ENCODE results near the gene MPDU1. TPM values are rescaled to one million over a fixed set of nuclear protein-coding genes. Genes with fewer than 3 reads are reported as not detected.

The MPDU1 gene
- total and polyA plus RNA-seq, 2 of the 13 experiments (the other 11 are each of a cell fraction or from before 2014, with no cell fraction given), result 112 to 167 TPM

- Histone ChIP-seq H3K79me2 (ENCODE audit: insufficient read depth, low read length) (peaks cover 27% of the 10 kb centered on the region), H3K36me3 (replicated peaks in 1 of 2; ENCODE audit: control insufficient read depth in 1 of 2, insufficient read depth in 2 of 2, low read length in 2 of 2) (peaks cover 10 to 22% of the 10 kb centered on the region in 2 experiments), H3K27ac (ENCODE audit: extremely low read length, insufficient read depth, low read length) (peak overlapping the region; percentile 75), H4K20me1 (ENCODE audit: insufficient read depth, low read length) (no peaks in the 10 kb centered on the region), H3K4me1 (ENCODE audit: insufficient read depth, low read length) (peaks cover 67% of the 10 kb centered on the region), H3K27me3 (ENCODE audit: control insufficient read depth in 1 of 2, insufficient read depth in 2 of 2, low read length in 2 of 2) (no peaks in the 10 kb centered on the region; a peak in 1 of 5 replicates), H3K4me2 (ENCODE audit: low read depth, low read length) (peak overlapping the region; percentile 91), H3K4me3 (replicated peaks in 1 of 3; ENCODE audit: insufficient read depth in 1 of 3, low read depth in 2 of 3, low read length in 3 of 3) (peak overlapping the region; percentile 90 to 94 (median 92)), H3K9ac (ENCODE audit: insufficient read depth, low read depth, low read length) (peak overlapping the region; percentile 91), H2AFZ (ENCODE audit: low read length) (peak overlapping the region; percentile 69), H3K9me3 (ENCODE audit: low read length) (no peaks in the 10 kb centered on the region)
- intact Hi-C loops (cut with micrococcal nuclease; ENCODE audit: unreplicated experiment) (loop anchor here (1.0 to 10.0 kb wide), 3 partner anchors 38 to 206 kb away; partner anchors contain the start of genes KCTD11 and TMEM95), in situ Hi-C loops (cut with HindIII; ENCODE audit: extremely low pct_ligation_motif_present, low pct_unique_long_range_greater_than_20kb) (no loop called here)
- FAIRE-seq (peak; percentile 54), ATAC-seq (peak; percentile 77), DNase-seq (ENCODE audit: low spot score) (peak; percentile 77)
- POLR2A ChIA-PET, result interaction anchor here (0.5 to 4.8 kb wide), 20 partner anchors 9 to 232 kb away, joined by 3 to 33 read pairs (median 7); partner anchors contain the start of genes CD68, MPDU1, NEURL4 and POLR2A
- TSS peak; percentile 77 for BruUV-seq (replicated peaks)
- WGBS (ENCODE audit: low lambda C conversion rate), result under 1% methylated on average over 32 of the region's 32 CpGs
- CTCF ChIA-PET (ENCODE audit: low intra/inter-chr PET ratio, low total read pairs), result interaction anchor here (0.6 to 3.3 kb wide), 3 partner anchors 37 to 120 kb away, joined by 3 to 43 read pairs (median 27); no protein-coding TSS in a partner anchor
- TF ChIP-seq CCDC6 (CRISPR knock-in tag; IDR thresholded peaks at IDR 0.05), result peak; percentile 24; the same call in 1 of the 2 replicates
- TF ChIP-seq SNRNP70 (IDR thresholded peaks at IDR 0.05; ENCODE audit: low read depth, low read length), result no peak
- TF ChIP-seq HOXD1 (CRISPR knock-in tag; IDR thresholded peaks at IDR 0.05), result no peak
- peak; percentile 22 for TF ChIP-seq SP2 (CRISPR knock-in tag; IDR thresholded peaks at IDR 0.05)
- TF ChIP-seq ZNF367 (CRISPR knock-in tag; IDR thresholded peaks at IDR 0.05; ENCODE audit: borderline replicate concordance), result no peak
- TF ChIP-seq RAD21 (CRISPR knock-in tag; IDR thresholded peaks at IDR 0.05), result peak; percentile 90
- peak; percentile 61; the same call in 1 of the 2 replicates for TF ChIP-seq ZBTB37 (CRISPR knock-in tag; IDR thresholded peaks at IDR 0.05)
- no peak for TF ChIP-seq ZNF615 (CRISPR knock-in tag; IDR thresholded peaks at IDR 0.05; ENCODE audit: borderline replicate concordance)
- no peak for TF ChIP-seq DNMT1 (CRISPR knock-in tag; IDR thresholded peaks at IDR 0.05)
- TF ChIP-seq SP4 (CRISPR knock-in tag; IDR thresholded peaks at IDR 0.05), result peak; percentile 36; the same call in 1 of the 2 replicates
- TF ChIP-seq ZSCAN30 (CRISPR knock-in tag; IDR thresholded peaks at IDR 0.05), result no peak
- 0 out of 2 replicates have a peak, but pooled peaks have one; percentile 15 for TF ChIP-seq REPIN1 (CRISPR knock-in tag; IDR thresholded peaks at IDR 0.05; ENCODE audit: borderline replicate concordance, low read depth)
- TF ChIP-seq ZNF773 (CRISPR knock-in tag; IDR thresholded peaks at IDR 0.05; ENCODE audit: borderline replicate concordance), result no peak
- TF ChIP-seq MATR3 (CRISPR knock-in tag; IDR thresholded peaks at IDR 0.05), result no peak
- TF ChIP-seq TIGD3 (CRISPR knock-in tag; IDR thresholded peaks at IDR 0.05; ENCODE audit: borderline replicate concordance), result no peak
- no peak for TF ChIP-seq GTF2F1 (IDR thresholded peaks at IDR 0.05; ENCODE audit: low read length)
- no peak for TF ChIP-seq MED8 (CRISPR knock-in tag; IDR thresholded peaks at IDR 0.05; ENCODE audit: insufficient replicate concordance)
- no peak for TF ChIP-seq TBX2 (CRISPR knock-in tag; IDR thresholded peaks at IDR 0.05; ENCODE audit: borderline replicate concordance)
- TF ChIP-seq DR1 (CRISPR knock-in tag; IDR thresholded peaks at IDR 0.05), result 0 out of 2 replicates have a peak, but pooled peaks have one; percentile 43
- no peak; the same call in 1 of the 2 replicates for TF ChIP-seq YEATS4 (CRISPR knock-in tag; IDR thresholded peaks at IDR 0.05; ENCODE audit: borderline replicate concordance)
- TF ChIP-seq ATF1 (CRISPR knock-in tag; IDR thresholded peaks at IDR 0.05), result no peak
- 0 out of 2 replicates have a peak, but pooled peaks have one; percentile 21 for TF ChIP-seq NFKB2 (CRISPR knock-in tag; IDR thresholded peaks at IDR 0.05; ENCODE audit: borderline replicate concordance)
- no peak; the same call in 1 of the 2 replicates for TF ChIP-seq ZNF747 (CRISPR knock-in tag; IDR thresholded peaks at IDR 0.05; ENCODE audit: borderline replicate concordance)
Measured at GRCh38 chr17:7561028-7561575, 22.6 kb upstream of the MPDU1 start.

Measured in HepG2 (cell line).